Measurements from ENCODE around the gene SRL. TPM values are rescaled to one million over a fixed set of nuclear protein-coding genes. Genes with fewer than 3 reads are reported as not detected.

SRL gene
- total and polyA plus RNA-seq, 11 donors: 218 to 760 (median 491) TPM

GRCh38 chr16:4147236-4147635 lies 94.6 kb downstream of the SRL start:
- no peak for TF ChIP-seq CTCF (IDR thresholded peaks at IDR 0.05)
- TF ChIP-seq POLR2A (IDR thresholded peaks at IDR 0.05): no peak
- no peak overlapping the region for H3K27ac ChIP-seq
- 87 to 94% (median 91%) methylated on average over 9 to 10 of the region's 10 CpGs for WGBS, 4 donors
- peaks cover 0 to 8% (median 0%) of the 10 kb centered on the region in 12 donors for H3K9me3 ChIP-seq
- no peak overlapping the region for H3K4me3 ChIP-seq
- H3K27me3 ChIP-seq: no peaks in the 10 kb centered on the region
- no peaks in the 10 kb centered on the region for H3K36me3 ChIP-seq
- ATAC-seq: no peak
- DNase-seq: peak in 1 of 5 donors; percentile 34
- intact Hi-C loops (cut with DNase I): no loop called here
- H3K4me1 ChIP-seq: no peaks in the 10 kb centered on the region

DNA sequence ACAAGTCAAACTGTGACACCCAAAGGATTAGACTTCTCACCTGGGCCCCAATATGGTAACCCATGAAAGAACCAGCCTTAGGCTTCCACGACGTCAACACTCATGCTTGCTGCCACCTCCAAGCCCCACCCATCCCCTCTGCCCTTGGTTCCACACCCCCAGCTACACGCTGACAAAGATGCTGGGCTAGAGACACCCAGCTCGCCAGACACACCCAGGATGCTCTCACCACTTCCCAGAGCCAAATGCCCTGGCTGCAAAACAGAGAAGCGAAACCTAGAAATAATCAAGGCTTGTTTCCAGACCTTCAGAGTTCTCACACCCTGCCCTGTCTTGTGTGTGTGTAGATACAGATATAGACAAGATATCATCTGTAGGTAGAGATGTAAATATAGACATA lies 99.6 kb downstream of the SRL start:
- Histone ChIP-seq H3K27me3 (no peaks in the 10 kb centered on the region), H3K4me1 (no peaks in the 10 kb centered on the region), H3K4me3 (no peak overlapping the region), H3K9me3 (no peaks in the 10 kb centered on the region), H3K36me3 (no peaks in the 10 kb centered on the region), H3K27ac (no peak overlapping the region)
- intact Hi-C loops (cut with DNase I): no loop called here
- peak in 1 of 4 donors; percentile 29 for ATAC-seq
- TF ChIP-seq POLR2A (IDR thresholded peaks at IDR 0.05) (no peak), CTCF (IDR thresholded peaks at IDR 0.05) (no peak)
- 67 to 81% (median 74%) methylated on average over 5 of the region's 5 CpGs for WGBS, 4 donors
- DNase-seq: no peak

GRCh38 chr16:4141604-4142003 lies 100.3 kb downstream of the SRL start:
- Histone ChIP-seq H3K27ac (no peak overlapping the region), H3K4me1 (no peaks in the 10 kb centered on the region), H3K36me3 (no peaks in the 10 kb centered on the region), H3K4me3 (no peak overlapping the region), H3K27me3 (no peaks in the 10 kb centered on the region), H3K9me3 (no peaks in the 10 kb centered on the region)
- no peak for TF ChIP-seq CTCF (IDR thresholded peaks at IDR 0.05)
- no peak for TF ChIP-seq POLR2A (IDR thresholded peaks at IDR 0.05)
- intact Hi-C loops (cut with DNase I): no loop called here
- WGBS, 4 donors: 95 to 97% (median 96%) methylated on average over 12 of the region's 12 CpGs
- peak in 1 of 5 donors; percentile 10 for DNase-seq
- ATAC-seq: no peak

DNA sequence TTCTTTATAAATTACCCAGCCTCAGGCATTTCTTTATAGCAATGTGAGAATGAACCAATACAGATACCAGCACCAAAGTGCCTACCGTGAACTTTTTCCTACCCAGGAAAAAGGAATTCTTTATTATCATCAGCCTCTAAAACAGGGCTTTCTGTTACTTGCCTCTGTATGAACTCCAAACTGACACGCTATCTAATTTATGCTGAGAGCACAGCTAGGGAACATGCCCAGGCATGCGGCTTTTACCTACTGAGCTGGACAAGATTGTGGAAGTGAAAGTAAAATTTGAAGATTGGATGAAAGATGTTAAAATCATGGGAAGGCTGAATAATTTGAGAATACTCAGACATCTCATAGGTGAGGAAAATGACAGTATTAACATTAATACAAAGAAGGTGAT lies 101.2 kb downstream of the SRL start:
- intact Hi-C loops (cut with DNase I): no loop called here
- Histone ChIP-seq H3K27me3 (no peaks in the 10 kb centered on the region), H3K4me3 (no peak overlapping the region), H3K27ac (no peak overlapping the region), H3K9me3 (no peaks in the 10 kb centered on the region), H3K4me1 (no peaks in the 10 kb centered on the region), H3K36me3 (no peaks in the 10 kb centered on the region)
- 76 to 88% (median 86%) methylated on average over 3 of the region's 3 CpGs for WGBS, 4 donors
- DNase-seq (no peak), ATAC-seq (no peak)
- TF ChIP-seq POLR2A (IDR thresholded peaks at IDR 0.05): no peak
- TF ChIP-seq CTCF (IDR thresholded peaks at IDR 0.05): no peak

Measured in heart left ventricle (tissue), 16 donors.